HL-60 (cell line): ENCODE data around the gene MYO5C.

Experiments used
- GABPA ChIP-seq: IDR thresholded peaks from 2 replicates; pipeline ENCODE4 v1.6.1; 2012; ENCODE audit warnings: low read depth
- POLR2AphosphoS5 ChIP-seq: IDR thresholded peaks from 2 replicates; pipeline ENCODE4 v1.6.1; 2012; ENCODE audit warnings: low read depth
- TF ChIP-seq, protein P1 (sequence below): IDR thresholded peaks from 2 replicates; pipeline ENCODE4 v1.6.1; 2012; ENCODE audit warnings: low read depth; ENCODE audit not compliant: insufficient replicate concordance
- TF ChIP-seq, protein P2 (sequence below): IDR thresholded peaks from one replicate; pipeline ENCODE4 v1.5.1; 2011; ENCODE audit warnings: low read length, control low read depth, inconsistent platforms; ENCODE audit not compliant: insufficient read depth

DNA sequence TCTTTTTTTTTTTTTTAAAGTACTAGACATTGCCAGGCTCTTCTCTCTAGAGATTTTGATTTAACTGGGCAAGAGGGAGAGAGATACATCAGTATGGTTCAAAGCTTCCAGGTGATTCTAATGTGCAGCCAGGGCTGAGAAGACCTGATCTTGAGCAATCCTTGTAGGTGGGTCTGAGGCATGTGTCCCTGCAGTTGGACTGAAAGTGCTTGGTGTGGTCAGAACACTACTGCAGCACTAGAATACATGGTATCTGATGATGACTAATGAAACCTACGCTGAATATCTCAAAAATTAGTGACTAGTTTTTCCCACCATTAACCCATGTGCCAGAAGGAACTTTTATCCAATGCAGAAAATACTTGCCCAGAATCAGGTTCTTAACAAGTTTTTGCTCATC is 34.4 kb upstream of the MYO5C start:
- TF ChIP-seq, protein P1, sequence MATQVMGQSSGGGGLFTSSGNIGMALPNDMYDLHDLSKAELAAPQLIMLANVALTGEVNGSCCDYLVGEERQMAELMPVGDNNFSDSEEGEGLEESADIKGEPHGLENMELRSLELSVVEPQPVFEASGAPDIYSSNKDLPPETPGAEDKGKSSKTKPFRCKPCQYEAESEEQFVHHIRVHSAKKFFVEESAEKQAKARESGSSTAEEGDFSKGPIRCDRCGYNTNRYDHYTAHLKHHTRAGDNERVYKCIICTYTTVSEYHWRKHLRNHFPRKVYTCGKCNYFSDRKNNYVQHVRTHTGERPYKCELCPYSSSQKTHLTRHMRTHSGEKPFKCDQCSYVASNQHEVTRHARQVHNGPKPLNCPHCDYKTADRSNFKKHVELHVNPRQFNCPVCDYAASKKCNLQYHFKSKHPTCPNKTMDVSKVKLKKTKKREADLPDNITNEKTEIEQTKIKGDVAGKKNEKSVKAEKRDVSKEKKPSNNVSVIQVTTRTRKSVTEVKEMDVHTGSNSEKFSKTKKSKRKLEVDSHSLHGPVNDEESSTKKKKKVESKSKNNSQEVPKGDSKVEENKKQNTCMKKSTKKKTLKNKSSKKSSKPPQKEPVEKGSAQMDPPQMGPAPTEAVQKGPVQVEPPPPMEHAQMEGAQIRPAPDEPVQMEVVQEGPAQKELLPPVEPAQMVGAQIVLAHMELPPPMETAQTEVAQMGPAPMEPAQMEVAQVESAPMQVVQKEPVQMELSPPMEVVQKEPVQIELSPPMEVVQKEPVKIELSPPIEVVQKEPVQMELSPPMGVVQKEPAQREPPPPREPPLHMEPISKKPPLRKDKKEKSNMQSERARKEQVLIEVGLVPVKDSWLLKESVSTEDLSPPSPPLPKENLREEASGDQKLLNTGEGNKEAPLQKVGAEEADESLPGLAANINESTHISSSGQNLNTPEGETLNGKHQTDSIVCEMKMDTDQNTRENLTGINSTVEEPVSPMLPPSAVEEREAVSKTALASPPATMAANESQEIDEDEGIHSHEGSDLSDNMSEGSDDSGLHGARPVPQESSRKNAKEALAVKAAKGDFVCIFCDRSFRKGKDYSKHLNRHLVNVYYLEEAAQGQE = no peak
- TF ChIP-seq, protein P2, sequence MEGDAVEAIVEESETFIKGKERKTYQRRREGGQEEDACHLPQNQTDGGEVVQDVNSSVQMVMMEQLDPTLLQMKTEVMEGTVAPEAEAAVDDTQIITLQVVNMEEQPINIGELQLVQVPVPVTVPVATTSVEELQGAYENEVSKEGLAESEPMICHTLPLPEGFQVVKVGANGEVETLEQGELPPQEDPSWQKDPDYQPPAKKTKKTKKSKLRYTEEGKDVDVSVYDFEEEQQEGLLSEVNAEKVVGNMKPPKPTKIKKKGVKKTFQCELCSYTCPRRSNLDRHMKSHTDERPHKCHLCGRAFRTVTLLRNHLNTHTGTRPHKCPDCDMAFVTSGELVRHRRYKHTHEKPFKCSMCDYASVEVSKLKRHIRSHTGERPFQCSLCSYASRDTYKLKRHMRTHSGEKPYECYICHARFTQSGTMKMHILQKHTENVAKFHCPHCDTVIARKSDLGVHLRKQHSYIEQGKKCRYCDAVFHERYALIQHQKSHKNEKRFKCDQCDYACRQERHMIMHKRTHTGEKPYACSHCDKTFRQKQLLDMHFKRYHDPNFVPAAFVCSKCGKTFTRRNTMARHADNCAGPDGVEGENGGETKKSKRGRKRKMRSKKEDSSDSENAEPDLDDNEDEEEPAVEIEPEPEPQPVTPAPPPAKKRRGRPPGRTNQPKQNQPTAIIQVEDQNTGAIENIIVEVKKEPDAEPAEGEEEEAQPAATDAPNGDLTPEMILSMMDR = no peak
- TF ChIP-seq POLR2AphosphoS5 (no peak), GABPA (no peak)
